GM12892 (cell line): ENCODE measurements around the gene SNX4.

Experiments
- POLR2A ChIP-seq: IDR thresholded peaks from 2 replicates; pipeline ENCODE4 v1.6.1; 2011; ENCODE audit warnings: low read depth, low read length, control low read depth
- POLR2AphosphoS5 ChIP-seq: IDR thresholded peaks from 2 replicates; pipeline ENCODE4 v1.6.1; 2011; ENCODE audit warnings: low read depth, low read length, control low read depth

- TF ChIP-seq POLR2A (no peak), POLR2AphosphoS5 (no peak)
Measured at GRCh38 chr3:125498630-125499029, 21.4 kb downstream of the SNX4 start.
